Measurements from ENCODE around the gene OR52E2. TPM values are rescaled to one million over a fixed set of nuclear protein-coding genes. Genes with fewer than 3 reads are reported as not detected.

The OR52E2 gene
- total and polyA plus RNA-seq, 2 donors (not counting 3 experiments of a cell fraction or from before 2014, with no cell fraction given), result not detected

DNA sequence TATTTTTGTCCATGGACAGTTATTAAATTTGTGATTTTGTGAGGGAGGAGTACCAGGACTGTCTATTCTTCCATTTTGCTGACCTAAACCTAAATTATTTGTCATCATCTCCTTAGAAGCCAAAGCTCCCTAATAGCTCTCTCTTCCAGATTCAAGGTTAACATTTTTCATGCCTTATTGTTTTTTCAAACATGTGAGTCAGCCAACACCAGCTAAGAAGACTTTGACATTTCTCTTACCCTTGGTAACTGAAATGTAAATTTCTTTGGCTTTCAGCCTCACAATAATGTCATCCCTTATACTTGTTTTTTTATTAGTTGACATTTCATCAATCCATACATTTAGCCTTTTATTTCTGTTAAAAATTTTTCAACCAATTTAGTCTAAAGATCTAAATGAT lies 29.1 kb upstream of the OR52E2 start:
- Histone ChIP-seq H3K27me3 (ENCODE audit: control insufficient read depth in 2 of 2, insufficient read depth in 2 of 2, low read length in 2 of 2) (no peaks in the 10 kb centered on the region), H2AFZ (ENCODE audit: low read depth, low read length) (no peak overlapping the region), H3K27ac (ENCODE audit: insufficient read depth, low read depth, low read length) (no peak overlapping the region), H3K4me3 (replicated peaks in 1 of 3; ENCODE audit: insufficient read depth in 1 of 3, low read depth in 1 of 3, low read length in 3 of 3) (no peak overlapping the region), H3K4me2 (ENCODE audit: insufficient read depth, low read length) (no peak overlapping the region), H3K9me1 (replicated peaks; ENCODE audit: control insufficient read depth, extremely low read depth, insufficient read depth, low read length) (no peaks in the 10 kb centered on the region), H3K79me2 (ENCODE audit: control insufficient read depth, insufficient read depth, low read length) (no peaks in the 10 kb centered on the region), H4K20me1 (replicated peaks; ENCODE audit: control insufficient read depth, extremely low read depth, insufficient read depth, low read length) (no peaks in the 10 kb centered on the region), H3K9ac (replicated peaks; ENCODE audit: extremely low read depth, insufficient read depth, low read length) (no peak overlapping the region), H3K36me3 (ENCODE audit: control insufficient read depth in 2 of 2, extremely low read depth in 1 of 2, insufficient read depth in 2 of 2, low read length in 2 of 2) (no peaks in the 10 kb centered on the region), H3K4me1 (ENCODE audit: control insufficient read depth, extremely low read depth, insufficient read depth, low read length) (no peaks in the 10 kb centered on the region), H3K9me3 (replicated peaks; ENCODE audit: control insufficient read depth, insufficient read depth, low read length) (no peaks in the 10 kb centered on the region)
- intact Hi-C loops (cut with micrococcal nuclease) (no loop called here), dilution Hi-C loops (cut with MboI; ENCODE audit: extremely low pct_ligation_motif_present, low sequenced_read_pairs) (no loop called here)
- FAIRE-seq (no peak), DNase-seq (ENCODE audit: low read depth, low spot score) (no peak)
- TF ChIP-seq POLR2A (IDR thresholded peaks at IDR 0.05; ENCODE audit: low read depth, low read length), result no peak
- TF ChIP-seq CTCF (IDR thresholded peaks at IDR 0.05; ENCODE audit: extremely low read depth in 1 of 2, insufficient read depth in 1 of 2, low read depth in 1 of 2, low read length in 2 of 2), result no peak
- TF ChIP-seq EZH2 (IDR thresholded peaks at IDR 0.05; ENCODE audit: borderline replicate concordance, low read depth, low read length, severe bottlenecking), result no peak
- TF ChIP-seq, protein P1, sequence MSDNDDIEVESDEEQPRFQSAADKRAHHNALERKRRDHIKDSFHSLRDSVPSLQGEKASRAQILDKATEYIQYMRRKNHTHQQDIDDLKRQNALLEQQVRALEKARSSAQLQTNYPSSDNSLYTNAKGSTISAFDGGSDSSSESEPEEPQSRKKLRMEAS (IDR thresholded peaks at IDR 0.05; ENCODE audit: insufficient read depth, insufficient read length), result no peak
- no peak for TF ChIP-seq POLR2AphosphoS5 (IDR thresholded peaks at IDR 0.05; ENCODE audit: insufficient read depth, low read depth, low read length)
- TF ChIP-seq GATA2 (IDR thresholded peaks at IDR 0.05; ENCODE audit: insufficient read depth, insufficient read length, low read depth, low read length), result no peak
- TF ChIP-seq JUN (IDR thresholded peaks at IDR 0.05; ENCODE audit: borderline replicate concordance, insufficient read depth, insufficient read length, low read depth), result no peak
- ChIA-PET POLR2A (no interaction called here), CTCF (interaction anchor here (1.1 kb wide), 1 partner anchor 36 kb away, joined by 3 read pairs; no protein-coding TSS in a partner anchor)
- no TSS peak for BruUV-seq (replicated peaks)
